ENCODE measurements around the gene PIWIL4. TPM values are rescaled to one million over a fixed set of nuclear protein-coding genes. Genes with fewer than 3 reads are reported as not detected.
"Not testable (repeated sequence)": the region's sequence is repeated elsewhere in the genome, so short reads cannot be mapped to it uniquely, and the experiment has no call there.

Gene PIWIL4
- total RNA-seq, 1 donor from 2014 or later, result 4.5 TPM

DNA sequence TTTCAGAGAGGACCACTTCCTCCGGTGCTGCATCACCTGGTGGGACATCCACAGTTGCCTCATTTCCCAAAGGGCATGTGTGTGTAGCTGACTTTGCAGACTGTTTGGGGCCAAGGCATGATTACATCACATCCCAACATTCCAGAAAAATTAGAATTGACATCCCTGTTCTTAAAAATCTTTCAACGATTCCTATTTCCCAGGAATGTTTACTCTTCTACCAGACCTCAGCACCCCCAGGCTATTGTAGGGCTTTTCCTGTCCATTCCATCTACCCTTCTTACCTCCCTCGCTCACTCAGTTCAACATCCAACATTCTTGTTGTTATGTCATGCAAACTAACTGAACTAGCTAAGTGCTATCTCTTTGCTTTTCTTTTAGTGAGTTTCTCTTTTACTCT, 37.3 kb downstream of the PIWIL4 start:
- TF ChIP-seq, protein P1, sequence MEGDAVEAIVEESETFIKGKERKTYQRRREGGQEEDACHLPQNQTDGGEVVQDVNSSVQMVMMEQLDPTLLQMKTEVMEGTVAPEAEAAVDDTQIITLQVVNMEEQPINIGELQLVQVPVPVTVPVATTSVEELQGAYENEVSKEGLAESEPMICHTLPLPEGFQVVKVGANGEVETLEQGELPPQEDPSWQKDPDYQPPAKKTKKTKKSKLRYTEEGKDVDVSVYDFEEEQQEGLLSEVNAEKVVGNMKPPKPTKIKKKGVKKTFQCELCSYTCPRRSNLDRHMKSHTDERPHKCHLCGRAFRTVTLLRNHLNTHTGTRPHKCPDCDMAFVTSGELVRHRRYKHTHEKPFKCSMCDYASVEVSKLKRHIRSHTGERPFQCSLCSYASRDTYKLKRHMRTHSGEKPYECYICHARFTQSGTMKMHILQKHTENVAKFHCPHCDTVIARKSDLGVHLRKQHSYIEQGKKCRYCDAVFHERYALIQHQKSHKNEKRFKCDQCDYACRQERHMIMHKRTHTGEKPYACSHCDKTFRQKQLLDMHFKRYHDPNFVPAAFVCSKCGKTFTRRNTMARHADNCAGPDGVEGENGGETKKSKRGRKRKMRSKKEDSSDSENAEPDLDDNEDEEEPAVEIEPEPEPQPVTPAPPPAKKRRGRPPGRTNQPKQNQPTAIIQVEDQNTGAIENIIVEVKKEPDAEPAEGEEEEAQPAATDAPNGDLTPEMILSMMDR (IDR thresholded peaks at IDR 0.05), result no peak
- no peaks in the 10 kb centered on the region for H3K27me3 ChIP-seq
- no peaks in the 10 kb centered on the region for H3K4me1 ChIP-seq
- DNase-seq (ENCODE audit: low spot score in 2 of 2), result no peak
- no peaks in the 10 kb centered on the region for H3K9me3 ChIP-seq
- intact Hi-C loops (cut with DNase I), result no loop called here
- no peak overlapping the region for H3K4me3 ChIP-seq
- peaks cover 3 to 26% of the 10 kb centered on the region in 2 donors for H3K36me3 ChIP-seq
- no peak overlapping the region for H3K27ac ChIP-seq

DNA sequence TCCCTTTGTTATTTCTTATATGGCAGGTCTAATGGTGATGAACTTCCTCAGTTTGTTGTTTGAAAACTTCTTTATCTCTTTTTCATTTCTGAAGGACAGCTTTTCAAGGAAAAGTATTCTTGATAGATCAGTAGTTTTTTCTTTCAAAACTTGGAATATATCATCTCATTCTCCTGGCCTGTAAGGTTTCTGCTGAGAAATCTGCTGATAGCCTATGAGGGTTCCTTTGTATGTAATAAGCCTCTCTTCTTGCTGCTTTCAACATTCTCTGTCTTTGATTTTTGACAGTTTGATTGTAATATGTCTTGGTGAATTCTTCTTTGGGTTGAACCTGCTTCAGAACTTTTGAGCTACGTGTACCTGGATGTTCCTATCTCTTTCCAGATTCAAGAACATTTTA, 46.0 kb downstream of the PIWIL4 start:
- no peak for DNase-seq (ENCODE audit: low spot score in 2 of 2)
- peaks cover 0 to 42% of the 10 kb centered on the region in 2 donors for H3K36me3 ChIP-seq
- H3K27me3 ChIP-seq, result no peaks in the 10 kb centered on the region
- H3K9me3 ChIP-seq, result peaks cover 9 to 26% of the 10 kb centered on the region in 2 donors
- intact Hi-C loops (cut with DNase I), result no loop called here
- H3K27ac ChIP-seq, result no peak overlapping the region
- H3K4me3 ChIP-seq, result no peak overlapping the region
- TF ChIP-seq, protein P1 (IDR thresholded peaks at IDR 0.05), result no peak
- H3K4me1 ChIP-seq, result no peaks in the 10 kb centered on the region

DNA sequence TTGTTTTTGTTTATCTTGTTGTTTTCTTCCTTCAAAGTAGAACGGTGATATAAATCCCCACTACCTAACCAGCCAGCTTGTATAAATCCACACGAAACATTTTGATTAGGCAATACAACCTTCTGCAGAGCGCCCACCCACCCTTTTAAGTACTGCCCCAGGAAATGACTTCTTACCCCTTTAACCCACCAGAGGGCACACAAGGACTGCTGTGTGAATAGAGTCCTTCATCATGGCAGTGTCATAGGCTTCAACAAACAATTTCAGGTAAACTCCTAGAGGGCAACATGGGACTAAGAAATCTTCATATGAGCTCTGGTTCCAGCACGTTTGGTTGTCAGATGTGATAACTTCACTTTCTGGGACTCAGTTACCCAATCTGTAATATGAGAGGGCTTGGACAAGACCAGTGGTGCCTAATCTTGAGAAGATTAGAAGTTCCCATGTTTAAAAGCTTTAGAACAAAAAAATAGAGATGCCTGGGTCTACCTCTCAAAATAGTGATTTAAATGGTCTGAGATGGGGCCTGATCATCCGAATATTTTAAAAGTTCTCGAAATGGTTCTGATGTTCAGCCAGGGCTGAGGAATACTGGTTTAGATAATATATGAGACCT, 56.1 kb downstream of the PIWIL4 start:
- no peaks in the 10 kb centered on the region for H3K4me1 ChIP-seq
- peaks cover 6 to 24% of the 10 kb centered on the region in 2 donors for H3K36me3 ChIP-seq
- TF ChIP-seq, protein P1 (IDR thresholded peaks at IDR 0.05), result peak; percentile 65 to 72 (median 68)
- no peak overlapping the region for H3K27ac ChIP-seq
- peaks cover 0 to 4% of the 10 kb centered on the region in 2 donors for H3K9me3 ChIP-seq
- no peak for DNase-seq (ENCODE audit: low spot score in 2 of 2)
- no peak overlapping the region for H3K4me3 ChIP-seq
- intact Hi-C loops (cut with DNase I), result loop anchor here (2.0 to 10.0 kb wide), 2 partner anchors 142 to 274 kb away; partner anchors contain the start of gene AMOTL1
- no peaks in the 10 kb centered on the region for H3K27me3 ChIP-seq

DNA sequence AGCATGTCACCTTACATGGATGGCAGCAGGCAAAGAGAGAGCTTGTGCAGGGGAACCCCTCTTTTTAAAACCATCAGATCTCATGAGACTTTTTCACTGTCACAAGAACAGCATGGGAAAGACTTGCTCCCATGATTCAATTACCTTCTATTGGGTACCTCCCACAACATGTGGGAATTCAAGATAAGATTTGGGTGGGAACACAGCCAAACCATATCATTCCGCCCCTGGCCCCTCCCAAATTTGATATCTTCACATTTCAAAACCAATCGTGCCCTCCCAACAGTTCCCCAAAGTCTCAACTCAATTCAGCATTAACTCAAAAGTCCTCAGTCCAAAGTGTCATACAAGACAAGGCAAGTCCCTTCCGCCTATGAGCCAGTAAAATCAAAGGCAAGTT, 58.3 kb downstream of the PIWIL4 start:
- intact Hi-C loops (cut with DNase I), result loop anchor here (10.0 kb wide), 1 partner anchor 139 kb away; the partner anchor contains the start of gene AMOTL1
- not testable (repeated sequence) for H3K27ac ChIP-seq; H3K4me3 ChIP-seq; H3K9me3 ChIP-seq; DNase-seq (ENCODE audit: low spot score in 2 of 2); H3K4me1 ChIP-seq; H3K27me3 ChIP-seq
- peaks cover 4 to 11% of the 10 kb centered on the region in 2 donors for H3K36me3 ChIP-seq

DNA sequence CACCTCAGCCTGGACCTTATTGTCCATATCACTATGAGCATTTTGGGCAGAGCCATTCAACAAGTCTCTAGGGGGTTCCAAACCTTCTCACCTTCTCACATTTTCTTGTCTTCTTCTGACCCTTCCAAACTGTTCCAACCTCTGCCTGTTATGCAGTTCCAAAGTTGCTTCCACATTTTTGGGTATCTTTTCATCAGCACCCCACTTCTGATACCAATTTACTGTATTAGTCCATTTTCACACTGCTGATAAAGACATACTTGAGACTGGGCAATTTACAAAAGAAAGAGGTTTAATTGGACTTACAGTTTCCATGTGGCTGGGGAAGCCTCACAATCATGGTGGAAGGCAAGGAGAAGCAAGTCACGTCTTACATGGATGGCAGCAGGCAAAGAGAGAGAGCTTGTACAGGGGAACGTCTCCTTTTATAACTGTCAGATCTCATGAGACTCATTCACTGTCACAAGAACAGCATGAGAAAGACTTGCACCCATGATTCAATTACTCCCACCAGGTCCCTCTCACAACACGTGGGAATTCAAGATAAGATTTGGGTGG, 59.9 kb downstream of the PIWIL4 start:
- not testable (repeated sequence) for H3K27ac ChIP-seq; H3K4me1 ChIP-seq; H3K9me3 ChIP-seq; H3K4me3 ChIP-seq; H3K36me3 ChIP-seq; DNase-seq (ENCODE audit: low spot score in 2 of 2); H3K27me3 ChIP-seq
- intact Hi-C loops (cut with DNase I), result loop anchor here (10.0 kb wide), 1 partner anchor 138 kb away; the partner anchor contains the start of gene AMOTL1

DNA sequence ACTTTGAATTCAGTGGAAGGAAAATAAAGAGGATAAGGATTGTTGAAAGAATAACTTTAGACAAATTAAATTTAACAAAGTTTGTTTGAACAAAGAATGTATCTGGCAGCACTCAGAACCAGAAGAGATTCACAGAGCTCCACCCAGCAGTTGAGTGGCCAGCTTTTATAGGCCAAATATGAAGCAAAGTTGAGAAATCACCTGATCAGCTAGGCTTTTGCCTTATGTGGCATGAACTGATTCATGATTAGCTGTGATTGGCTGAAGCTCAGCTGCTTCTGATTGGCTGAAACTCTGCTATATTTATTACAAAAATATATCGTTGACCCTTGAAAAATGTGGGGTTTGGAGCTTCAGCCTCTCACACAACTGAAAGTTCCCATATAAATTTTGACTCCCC, 62.6 kb downstream of the PIWIL4 start:
- intact Hi-C loops (cut with DNase I), result loop anchor here (10.0 kb wide), 1 partner anchor 135 kb away; the partner anchor contains the start of gene AMOTL1
- Histone ChIP-seq H3K27me3 (no peaks in the 10 kb centered on the region), H3K36me3 (no peaks in the 10 kb centered on the region), H3K4me3 (no peak overlapping the region), H3K9me3 (peaks cover 0 to 4% of the 10 kb centered on the region in 2 donors), H3K27ac (no peak overlapping the region), H3K4me1 (no peaks in the 10 kb centered on the region)
- TF ChIP-seq, protein P1 (IDR thresholded peaks at IDR 0.05), result no peak
- no peak for DNase-seq (ENCODE audit: low spot score in 2 of 2)
